Parathyroid adenoma (tissue), 2 donors: ENCODE results near the gene HDAC4.

Source experiments
- H2AFZ ChIP-seq: fragments of 300-600 bp; sonication (generic); one replicate; pipeline ENCODE4 v1.7.0; 2017; ENCODE audit warnings: antibody characterized with exemption, mild to moderate bottlenecking
- H3K27ac ChIP-seq: fragments of 300-600 bp; sonication (generic); one replicate; pipeline ENCODE4 v1.7.0; 2017
- H3K27me3 ChIP-seq: fragments of 300-600 bp; sonication (generic); one replicate; pipeline ENCODE4 v1.7.0; 2017; ENCODE audit warnings: low read length; ENCODE audit not compliant: control insufficient read depth, insufficient read depth
- H3K36me3 ChIP-seq: fragments of 300-600 bp; sonication (generic); one replicate; pipeline ENCODE4 v1.7.0; 2017; ENCODE audit warnings: low read length; ENCODE audit not compliant: control insufficient read depth, insufficient read depth
- H3K4me1 ChIP-seq: fragments of 300-600 bp; sonication (generic); one replicate; pipeline ENCODE4 v1.7.0; 2017; ENCODE audit warnings: control low read depth
- H3K4me2 ChIP-seq: fragments of 300-600 bp; sonication (generic); one replicate; pipeline ENCODE4 v1.7.0; 2017; ENCODE audit warnings: low read length
- H3K4me3 ChIP-seq: fragments of 300-600 bp; sonication (generic); one replicate; pipeline ENCODE4 v1.7.0; 2017; ENCODE audit warnings: low read depth, low read length
- H3K79me2 ChIP-seq: fragments of 300-600 bp; sonication (generic); one replicate; pipeline ENCODE4 v1.7.0; 2017; ENCODE audit warnings: control low read depth
- H3K9ac ChIP-seq: fragments of 300-600 bp; sonication (generic); one replicate; pipeline ENCODE4 v1.7.0; 2017; ENCODE audit warnings: mild to moderate bottlenecking
- H3K9me3 ChIP-seq: fragments of 300-600 bp; sonication (generic); one replicate; pipeline ENCODE4 v1.7.0; 2017; ENCODE audit warnings: low read length; ENCODE audit not compliant: control insufficient read depth
- CTCF ChIP-seq: fragments of 300-600 bp; sonication (generic); IDR thresholded peaks from one replicate; pipeline ENCODE4 v1.7.0; 2017; ENCODE audit warnings: antibody characterized with exemption, mild to moderate bottlenecking
- donor health status: primary hyperparathyroidism.

HDAC4 gene

GRCh38 chr2:239136203-239136602, 264.6 kb downstream of the HDAC4 start:
- Histone ChIP-seq H3K27me3 (no peaks in the 10 kb centered on the region), H3K4me3 (no peak overlapping the region), H3K9me3 (no peaks in the 10 kb centered on the region), H3K9ac (no peak overlapping the region), H3K27ac (no peak overlapping the region), H3K4me2 (no peak overlapping the region), H3K79me2 (no peaks in the 10 kb centered on the region), H3K36me3 (no peaks in the 10 kb centered on the region), H2AFZ (no peak overlapping the region), H3K4me1 (no peaks in the 10 kb centered on the region)
- no peak for TF ChIP-seq CTCF

- TF ChIP-seq CTCF, result no peak
These were observed 265.3 kb downstream of the HDAC4 start for GRCh38 chr2:239135531-239135930.

GRCh38 chr2:239133945-239134570, 266.8 kb downstream of the HDAC4 start:
- no peak overlapping the region for H3K4me3 ChIP-seq
- H3K79me2 ChIP-seq, result no peaks in the 10 kb centered on the region
- no peak overlapping the region for H3K9ac ChIP-seq
- H3K4me1 ChIP-seq, result no peaks in the 10 kb centered on the region
- no peak overlapping the region for H3K27ac ChIP-seq
- H2AFZ ChIP-seq, result no peak overlapping the region
- no peak overlapping the region for H3K4me2 ChIP-seq
- H3K9me3 ChIP-seq, result no peaks in the 10 kb centered on the region
- TF ChIP-seq CTCF, result no peak
- no peaks in the 10 kb centered on the region for H3K27me3 ChIP-seq
- H3K36me3 ChIP-seq, result no peaks in the 10 kb centered on the region

More at GRCh38 chr2:239135531-239135930, 265.3 kb downstream of the HDAC4 start:
- Histone ChIP-seq H2AFZ (no peak overlapping the region), H3K36me3 (no peaks in the 10 kb centered on the region), H3K27me3 (no peaks in the 10 kb centered on the region), H3K9ac (no peak overlapping the region), H3K9me3 (no peaks in the 10 kb centered on the region), H3K4me1 (no peaks in the 10 kb centered on the region), H3K4me3 (no peak overlapping the region), H3K27ac (no peak overlapping the region), H3K4me2 (no peak overlapping the region), H3K79me2 (no peaks in the 10 kb centered on the region)

GRCh38 chr2:239132786-239133185, 268.0 kb downstream of the HDAC4 start:
- no peaks in the 10 kb centered on the region for H3K27me3 ChIP-seq
- H3K4me2 ChIP-seq, result no peak overlapping the region
- no peaks in the 10 kb centered on the region for H3K4me1 ChIP-seq
- no peak for TF ChIP-seq CTCF
- H3K79me2 ChIP-seq, result no peaks in the 10 kb centered on the region
- H3K9me3 ChIP-seq, result no peaks in the 10 kb centered on the region
- H3K36me3 ChIP-seq, result no peaks in the 10 kb centered on the region
- no peak overlapping the region for H3K9ac ChIP-seq
- no peak overlapping the region for H3K27ac ChIP-seq
- H2AFZ ChIP-seq, result no peak overlapping the region
- H3K4me3 ChIP-seq, result no peak overlapping the region

- Histone ChIP-seq H3K79me2 (no peaks in the 10 kb centered on the region), H2AFZ (no peak overlapping the region), H3K9ac (no peak overlapping the region), H3K4me2 (no peak overlapping the region), H3K27me3 (no peaks in the 10 kb centered on the region), H3K9me3 (no peaks in the 10 kb centered on the region), H3K4me3 (no peak overlapping the region), H3K27ac (no peak overlapping the region), H3K36me3 (no peaks in the 10 kb centered on the region), H3K4me1 (no peaks in the 10 kb centered on the region)
- TF ChIP-seq CTCF, result no peak
These were observed 268.6 kb downstream of the HDAC4 start for GRCh38 chr2:239132156-239132709.
